Kidney capillary endothelial cell (primary cell): Measurements from ENCODE around the gene IL15.
"Not testable (repeated sequence)": the region's sequence is repeated elsewhere in the genome, so short reads cannot be mapped to it uniquely, and the experiment has no call there.

Experiments used
- DNase-seq: peaks from one replicate; pipeline ENCODE4 v3.0.0-alpha.2; 2018; ENCODE audit warnings: low spot score

Gene IL15

GRCh38 chr4:141703497-141703896 lies 67.1 kb downstream of the IL15 start:
- DNase-seq: no peak

- DNase-seq: no peak
Observed at GRCh38 chr4:141705048-141705746, 68.8 kb downstream of the IL15 start.

GRCh38 chr4:141705747-141706377 lies 69.5 kb downstream of the IL15 start:
- no peak for DNase-seq

- no peak for DNase-seq
Observed at GRCh38 chr4:141706445-141706844, 70.1 kb downstream of the IL15 start.

GRCh38 chr4:141711211-141711610 lies 74.8 kb downstream of the IL15 start:
- peak; percentile 27 for DNase-seq

- DNase-seq: no peak
Observed at GRCh38 chr4:141713185-141713584, 76.8 kb downstream of the IL15 start.

- DNase-seq: no peak
Observed at GRCh38 chr4:141713771-141714445, 77.5 kb downstream of the IL15 start.

- no peak for DNase-seq
Observed at GRCh38 chr4:141719585-141719984, 83.2 kb downstream of the IL15 start.

GRCh38 chr4:141721174-141721573 lies 84.8 kb downstream of the IL15 start:
- DNase-seq: no peak

- DNase-seq: no peak
Observed at GRCh38 chr4:141724646-141725045, 88.3 kb downstream of the IL15 start.

- DNase-seq: no peak
Observed at GRCh38 chr4:141727420-141727819, 91.0 kb downstream of the IL15 start.

GRCh38 chr4:141730805-141731204 lies 94.4 kb downstream of the IL15 start:
- no peak for DNase-seq

- DNase-seq: no peak
Observed at GRCh38 chr4:141731481-141731880, 95.1 kb downstream of the IL15 start.

GRCh38 chr4:141739636-141740035 lies 103.3 kb downstream of the IL15 start:
- no peak for DNase-seq

GRCh38 chr4:141746026-141746425 lies 109.6 kb downstream of the IL15 start:
- no peak for DNase-seq

- not testable (repeated sequence) for DNase-seq
Observed at GRCh38 chr4:141751806-141752205, 115.4 kb downstream of the IL15 start.

- DNase-seq: no peak
Observed at GRCh38 chr4:141757287-141757686, 120.9 kb downstream of the IL15 start.

- peak; percentile 60 for DNase-seq
Observed at GRCh38 chr4:141759796-141760425, 123.5 kb downstream of the IL15 start.

- no peak for DNase-seq
Observed at GRCh38 chr4:141761926-141762325, 125.5 kb downstream of the IL15 start.

- DNase-seq: no peak
Observed at GRCh38 chr4:141763374-141763773, 127.0 kb downstream of the IL15 start.

- DNase-seq: peak; percentile 87
Observed at GRCh38 chr4:141768954-141769353, 132.6 kb downstream of the IL15 start.

GRCh38 chr4:141771889-141772830 lies 135.8 kb downstream of the IL15 start:
- no peak for DNase-seq
